Amygdala (tissue), 56 donors: ENCODE results near the gene TIMM10B.
A peak's percentile ranks its signal among the peaks of the same experiment; 100 is the strongest.

ENCODE experiments used
- DNase-seq, 56 donors: peaks; one replicate each; lab custom pipeline; 2025; lab: John Stamatoyannopoulos, UW

Gene TIMM10B, protein sequence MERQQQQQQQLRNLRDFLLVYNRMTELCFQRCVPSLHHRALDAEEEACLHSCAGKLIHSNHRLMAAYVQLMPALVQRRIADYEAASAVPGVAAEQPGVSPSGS

DNA sequence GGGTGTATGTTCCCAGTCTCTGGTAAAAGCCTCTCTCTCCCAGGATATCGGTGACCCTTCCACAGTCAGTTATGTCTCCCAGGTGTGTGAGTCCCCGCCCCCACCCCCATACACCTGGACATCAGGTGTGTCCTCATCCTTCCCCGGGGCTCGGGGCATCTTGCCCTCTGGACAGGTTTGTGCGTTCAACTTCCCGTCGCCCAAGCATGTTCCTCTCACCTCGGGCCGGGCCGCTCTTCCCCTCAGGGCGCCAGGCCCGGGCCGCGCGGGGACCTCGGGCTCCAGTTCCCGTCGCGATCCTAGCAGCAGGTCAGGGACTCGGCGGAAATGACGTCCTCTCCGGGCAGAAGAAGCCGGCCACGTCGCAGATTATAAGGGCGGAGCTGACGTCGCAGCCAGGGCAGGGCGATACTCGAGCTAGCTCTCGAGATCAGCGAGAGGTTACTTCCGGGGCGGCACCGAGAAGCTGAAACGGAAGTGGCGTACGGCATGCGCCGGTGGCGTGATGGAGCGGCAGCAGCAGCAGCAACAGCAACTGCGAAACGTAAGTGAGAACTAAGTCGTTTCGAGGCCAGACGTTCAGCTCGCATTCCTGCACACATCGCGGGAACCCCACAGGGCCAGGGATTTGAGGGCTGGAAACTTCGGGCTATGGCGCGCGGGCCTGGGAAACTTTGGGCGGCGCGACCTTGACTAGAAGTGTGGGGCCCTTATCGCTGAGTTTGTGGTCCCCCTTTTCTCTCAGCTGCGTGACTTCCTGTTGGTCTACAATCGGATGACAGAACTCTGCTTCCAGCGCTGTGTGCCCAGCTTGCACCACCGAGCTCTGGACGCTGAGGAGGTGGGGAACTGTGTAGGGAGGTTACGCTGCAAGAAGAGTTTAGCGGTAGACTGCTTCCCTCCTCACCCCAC, at the start of gene TIMM10B, which contains the start of gene ARFIP2:
Gene TIMM10B (plus strand): TSS at position 490 of the 912 bp plus-strand sequence. CDS start 16 bp downstream, at position 506.
Gene ARFIP2 (minus strand): TSS at position 320 of the 912 bp plus-strand sequence. CDS start 910 bp downstream, outside the sequence.
- peak; percentile 72 to 100 (median 98) for DNase-seq

DNA sequence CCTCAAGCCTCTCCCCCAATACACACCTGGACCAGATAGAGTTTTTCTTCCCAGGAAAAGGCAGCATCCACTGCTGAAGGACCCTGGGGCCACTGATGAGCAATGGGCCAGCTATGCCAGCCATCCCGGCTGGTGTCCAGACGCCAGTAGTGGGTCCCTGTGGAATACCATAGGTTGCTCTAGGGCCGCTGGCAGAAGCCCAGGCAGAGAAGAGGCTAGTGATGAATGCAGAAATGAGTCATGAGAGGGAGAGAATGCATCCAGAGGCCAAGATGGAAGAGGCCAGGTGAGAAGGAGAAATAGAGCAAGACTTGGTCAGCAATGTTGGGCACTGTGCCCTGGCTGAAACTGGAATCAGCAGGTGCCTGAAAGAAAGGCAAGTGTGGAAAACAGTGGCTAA, 49.4 kb upstream of the TIMM10B start:
- no peak for DNase-seq

GRCh38 chr11:6433998-6434660, 47.2 kb upstream of the TIMM10B start:
- DNase-seq = no peak

DNA sequence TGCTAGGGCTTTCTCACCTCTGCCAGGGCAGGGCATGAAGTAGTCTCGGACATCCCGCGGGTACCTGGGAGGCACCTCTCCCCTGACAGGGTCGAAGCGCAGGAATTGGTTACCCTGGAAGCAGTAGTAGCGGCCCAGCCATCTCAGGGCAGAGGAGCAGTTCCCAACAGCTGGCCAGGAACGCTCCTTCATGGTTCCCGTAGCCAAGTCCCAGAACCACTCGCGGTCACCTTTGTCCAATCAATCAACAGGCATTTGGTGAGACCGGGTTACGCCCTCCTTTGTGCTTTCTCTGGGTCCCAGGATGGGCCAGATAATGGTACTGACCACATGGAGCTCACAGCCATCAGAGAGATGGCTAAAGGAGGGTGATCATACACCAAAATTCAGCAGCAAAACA, 43.9 kb upstream of the TIMM10B start:
- no peak for DNase-seq

DNA sequence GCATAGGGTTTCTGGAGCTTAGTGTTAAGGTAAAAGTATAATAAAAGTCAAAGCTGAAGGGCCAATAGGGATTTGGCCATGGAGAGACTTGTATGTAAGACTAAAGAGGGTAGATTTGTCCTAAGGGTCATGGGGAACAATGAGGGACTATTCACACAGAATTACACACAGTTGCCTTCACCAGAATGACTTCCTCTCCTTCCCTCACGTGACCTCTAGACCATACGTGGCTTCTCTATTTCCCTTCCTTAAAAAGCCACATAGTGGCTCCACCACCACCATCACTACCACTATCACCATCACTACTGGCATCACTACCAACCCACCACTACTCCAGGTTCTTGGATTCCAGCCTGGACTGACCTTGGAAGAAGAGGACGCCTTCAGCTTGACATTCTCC, 43.3 kb upstream of the TIMM10B start:
- no peak for DNase-seq

DNA sequence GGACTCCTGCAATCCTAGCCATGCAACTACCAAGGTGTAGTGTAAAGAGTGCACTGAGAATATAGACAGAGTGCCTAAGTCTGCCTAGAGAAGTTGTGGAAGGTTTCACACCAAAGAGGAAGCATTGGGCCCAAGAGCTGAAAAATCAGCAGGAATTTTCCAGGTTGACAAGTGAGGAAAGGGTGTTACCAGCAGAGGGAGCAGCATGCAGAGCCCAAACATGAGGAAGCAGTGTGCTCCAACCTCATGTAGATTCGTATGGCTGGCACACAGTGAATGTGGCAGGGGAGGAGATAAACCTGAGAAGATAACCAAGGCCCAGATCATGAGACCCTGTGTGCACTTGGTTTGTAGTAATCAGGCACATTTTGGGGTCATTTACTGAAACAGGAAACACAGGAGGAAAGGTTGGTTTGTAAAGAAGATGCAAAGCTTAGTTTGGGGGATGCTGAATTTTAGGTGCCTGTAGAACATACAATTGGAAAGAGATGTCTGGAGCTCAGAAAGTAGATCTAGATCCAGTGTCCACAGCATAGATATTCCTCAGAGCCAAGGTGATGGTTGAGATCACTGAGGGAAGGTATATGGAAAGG, 42.2 kb upstream of the TIMM10B start:
- DNase-seq = peak in 32 of 56 donors; percentile 6 to 71 (median 18)

GRCh38 chr11:6440906-6441358, 40.4 kb upstream of the TIMM10B start, which contains the start of gene HPX:
Gene HPX, minus strand, starts transcription at chr11:6440987. Its CDS starts 24 bp downstream, at chr11:6440963.
- no peak for DNase-seq

DNA sequence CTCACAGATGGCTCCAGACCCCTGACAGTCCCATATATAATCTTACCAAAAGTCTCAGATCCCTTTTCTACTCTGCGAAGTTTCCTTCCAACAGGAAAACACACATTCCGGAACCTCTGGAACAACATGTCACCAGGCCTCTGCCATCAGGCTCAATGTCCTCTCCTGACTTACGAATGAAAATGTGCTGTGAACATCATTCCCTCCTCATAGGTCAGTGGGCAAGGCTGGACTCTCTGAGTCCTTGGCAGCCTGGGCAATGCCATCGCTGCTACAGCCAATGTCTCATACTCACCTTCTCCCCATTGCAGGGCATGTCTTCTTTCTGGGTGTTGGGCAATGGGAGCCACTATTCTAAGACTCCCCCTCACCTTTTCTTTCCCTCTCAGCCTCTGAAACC, 38.9 kb upstream of the TIMM10B start:
- DNase-seq = no peak

GRCh38 chr11:6443269-6444003, 37.9 kb upstream of the TIMM10B start:
- DNase-seq = peak in 48 of 56 donors; percentile 5 to 80 (median 40)

DNA sequence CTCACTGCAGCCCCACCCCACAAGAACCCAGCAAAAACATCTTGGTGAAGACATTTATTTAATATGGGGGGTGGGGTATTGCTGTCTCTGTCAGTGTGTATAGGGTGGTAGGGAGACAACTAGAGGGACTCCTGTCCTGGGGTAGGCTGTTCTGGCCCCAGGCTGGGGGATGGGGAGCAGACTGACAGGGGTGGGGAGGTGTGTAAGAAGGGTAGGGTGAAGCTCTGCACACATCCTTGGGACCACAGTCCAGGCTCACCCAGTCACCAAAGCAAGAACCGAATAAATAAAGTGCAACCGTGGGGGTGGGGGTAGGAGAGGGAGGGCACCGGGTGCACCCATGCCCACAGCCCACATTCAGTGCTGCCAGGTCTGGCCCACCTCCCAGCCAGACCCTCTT, 32.7 kb upstream of the TIMM10B start:
- no peak for DNase-seq

GRCh38 chr11:6452219-6452618, 29.1 kb upstream of the TIMM10B start:
- DNase-seq = no peak

- no peak for DNase-seq
Observed at GRCh38 chr11:6453152-6453551, 28.1 kb upstream of the TIMM10B start.

- DNase-seq = no peak
Observed at GRCh38 chr11:6455070-6455469, 26.2 kb upstream of the TIMM10B start.

GRCh38 chr11:6456361-6457073, 24.8 kb upstream of the TIMM10B start:
- no peak for DNase-seq

GRCh38 chr11:6457581-6458320, 23.6 kb upstream of the TIMM10B start:
- DNase-seq = no peak

DNA sequence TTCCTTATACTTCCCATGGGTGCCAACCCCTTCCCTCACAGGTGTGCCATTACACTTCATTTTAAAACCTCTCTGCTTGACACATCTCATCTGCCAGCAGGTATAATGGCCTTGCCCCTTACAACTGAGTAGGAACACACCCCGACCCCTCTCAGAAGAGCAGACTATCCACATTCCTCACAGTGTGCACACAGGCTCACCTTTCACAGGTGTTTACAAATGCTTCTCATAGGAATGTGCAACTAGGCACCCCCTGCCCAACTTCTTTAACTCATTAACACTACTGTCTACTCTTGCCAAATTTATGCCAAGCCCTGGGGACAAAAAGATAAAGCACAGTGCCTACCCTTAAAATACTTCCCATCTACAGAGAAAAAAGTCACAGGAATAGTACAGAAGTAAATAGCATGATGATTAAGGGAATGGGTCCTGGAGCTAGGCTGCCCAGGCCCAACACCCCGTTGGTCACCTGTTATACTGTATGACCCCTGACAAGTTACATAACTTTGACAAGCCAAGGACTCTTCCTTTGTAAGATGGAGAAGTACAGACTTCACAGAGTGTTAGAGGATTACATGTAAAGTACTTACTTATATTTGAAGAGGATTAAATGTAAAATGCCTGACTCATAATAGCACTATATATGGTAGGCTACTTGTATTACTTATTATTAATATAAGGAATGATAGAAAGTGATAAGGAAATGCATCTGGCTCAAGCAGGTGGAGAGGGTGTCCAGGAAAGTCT, 22.8 kb upstream of the TIMM10B start:
- DNase-seq = no peak

GRCh38 chr11:6459099-6459450, 22.2 kb upstream of the TIMM10B start:
- no peak for DNase-seq
